CD4-positive, alpha-beta T cell treated with Interleukin-15 for 4 hours (primary cell): ENCODE data around the gene PLA1A.
A peak's percentile ranks its signal among the peaks of the same experiment; 100 is the strongest.
"Not testable (repeated sequence)": the region's sequence is repeated elsewhere in the genome, so short reads cannot be mapped to it uniquely, and the experiment has no call there.

ENCODE experiments used
- DNase-seq: peaks from one replicate; pipeline ENCODE4 v3.0.0-alpha.2; 2020; ENCODE audit warnings: low spot score

PLA1A gene

DNA sequence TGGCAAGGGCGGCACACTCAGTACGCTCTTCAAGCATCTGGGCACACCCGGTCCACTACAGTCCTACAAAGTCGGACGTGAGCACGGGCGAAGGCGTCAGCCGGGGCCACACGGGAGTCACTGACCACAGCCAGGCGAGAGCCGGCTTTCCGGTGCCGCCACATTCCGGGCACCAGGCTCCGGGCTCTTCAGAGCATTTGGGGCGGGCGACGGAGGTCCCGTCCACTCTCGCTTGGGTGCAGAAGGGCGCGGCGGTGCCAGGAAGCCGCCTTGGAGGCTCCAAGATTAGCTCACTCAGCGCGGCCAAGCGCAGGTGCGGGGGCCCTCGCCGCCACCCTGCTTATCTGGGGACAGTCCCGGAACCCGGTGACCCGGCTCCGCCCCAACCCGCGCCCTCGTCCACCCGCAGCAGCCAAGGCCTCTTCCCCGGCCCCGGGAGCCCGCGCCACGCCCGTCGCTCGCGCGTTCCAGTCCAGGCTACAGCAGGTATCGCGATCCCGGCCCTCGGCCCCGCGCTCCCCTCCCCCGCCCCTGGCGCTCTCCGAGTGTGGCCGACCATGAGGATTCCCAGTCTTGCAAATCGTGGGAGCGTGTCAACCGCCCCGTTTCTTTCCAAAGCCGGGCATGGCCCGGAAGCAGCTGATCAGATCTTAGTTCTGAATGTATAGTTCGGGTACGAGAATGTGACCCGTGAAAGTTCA lies 18.2 kb upstream of the PLA1A start, which contains the start of gene ADPRH:
Gene ADPRH (plus strand): TSS at position 127 of the 701 bp plus-strand sequence. CDS start 2,678 bp downstream, outside the sequence.
- peak; percentile 43 for DNase-seq

- DNase-seq, result peak; percentile 26
Measured at GRCh38 chr3:119580067-119580760, 17.5 kb upstream of the PLA1A start.

GRCh38 chr3:119582178-119582577 lies 15.5 kb upstream of the PLA1A start:
- peak; percentile 16 for DNase-seq

GRCh38 chr3:119585208-119585607 lies 12.5 kb upstream of the PLA1A start:
- no peak for DNase-seq

- no peak for DNase-seq
Measured at GRCh38 chr3:119585856-119586570, 11.7 kb upstream of the PLA1A start.

- DNase-seq, result no peak
Measured at GRCh38 chr3:119586733-119587172, 10.9 kb upstream of the PLA1A start.

- no peak for DNase-seq
Measured at GRCh38 chr3:119588112-119588511, 9.6 kb upstream of the PLA1A start.

GRCh38 chr3:119589102-119589773 lies 8.4 kb upstream of the PLA1A start:
- DNase-seq, result no peak

DNA sequence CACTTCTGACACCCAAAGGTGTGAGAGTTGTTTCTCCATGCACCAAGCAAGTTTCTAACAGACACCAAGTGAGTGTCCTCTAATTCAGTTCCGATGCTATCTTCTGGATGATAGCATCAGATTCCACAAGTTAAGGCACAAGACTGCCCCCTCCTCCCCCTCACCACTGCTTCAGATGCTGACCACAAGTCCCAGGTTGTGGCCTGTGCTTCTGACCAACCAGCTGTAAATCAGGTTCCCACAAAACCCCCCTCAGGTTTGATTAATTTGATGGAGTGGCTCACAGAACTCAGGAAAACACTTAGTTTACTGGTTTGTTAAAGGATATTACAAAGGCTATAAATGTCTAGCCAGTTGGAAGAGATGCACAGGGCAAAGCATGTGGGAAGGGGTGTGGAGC lies 7.0 kb upstream of the PLA1A start:
- DNase-seq, result no peak

DNA sequence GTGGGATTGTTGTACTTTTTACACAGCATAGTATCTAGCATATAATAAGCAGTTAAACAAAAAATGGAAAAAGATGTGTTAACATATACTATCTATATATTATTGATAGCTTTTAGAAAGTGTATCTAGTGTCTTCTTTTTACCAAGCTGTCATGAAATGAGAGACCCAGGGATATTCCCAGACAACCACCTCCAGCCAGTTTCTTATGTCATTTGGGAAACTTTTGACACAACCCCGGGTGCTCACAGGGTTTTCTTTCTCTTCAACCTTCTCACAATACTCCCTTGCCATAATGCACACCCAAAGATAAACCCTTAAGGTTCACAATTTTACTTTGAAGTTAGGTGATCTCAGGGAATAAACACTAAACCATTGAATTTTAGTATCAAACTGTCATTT lies 4.8 kb upstream of the PLA1A start:
- no peak for DNase-seq

- DNase-seq, result no peak
Measured at GRCh38 chr3:119594066-119594465, 3.6 kb upstream of the PLA1A start.

DNA sequence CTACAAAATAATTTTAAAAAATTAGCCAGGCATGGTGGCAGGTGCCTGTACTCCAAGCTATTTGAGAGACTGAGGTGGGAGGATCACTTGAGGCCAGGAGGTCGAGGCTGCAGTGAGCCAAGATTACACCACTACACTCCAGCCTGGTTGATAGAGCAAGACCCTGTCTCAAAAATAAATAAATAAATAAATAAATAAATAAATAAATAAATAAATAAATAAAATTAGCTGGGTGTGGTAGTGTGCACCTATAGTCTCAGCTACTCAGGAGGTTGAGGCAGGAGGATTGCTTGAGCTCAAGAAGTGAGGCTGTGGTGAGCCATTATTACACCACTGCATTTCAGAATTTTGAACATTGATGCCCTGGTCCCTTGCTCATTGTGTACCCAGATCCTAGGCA lies 2.8 kb upstream of the PLA1A start:
- DNase-seq, result not testable (repeated sequence)

GRCh38 chr3:119595639-119596334 lies 1.9 kb upstream of the PLA1A start:
- DNase-seq, result no peak

DNA sequence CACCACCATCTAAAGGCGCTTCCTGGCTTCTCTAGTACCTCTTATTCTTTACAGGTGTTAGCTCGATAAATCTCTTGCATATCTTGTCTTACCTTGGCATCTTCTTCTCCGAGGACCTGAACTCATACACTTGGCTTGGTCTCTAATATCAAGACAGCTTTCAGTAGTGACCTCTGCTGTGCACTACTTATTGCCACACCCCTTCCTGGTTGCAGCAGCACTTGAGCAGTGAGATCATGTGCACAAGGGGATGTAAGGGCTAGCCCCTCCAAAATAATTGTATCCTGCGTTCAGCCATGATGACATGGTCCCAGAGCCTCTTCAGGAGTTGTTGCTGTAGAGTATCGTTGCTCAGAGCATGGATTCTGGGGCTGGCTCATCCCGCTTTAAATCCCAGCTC lies 1.3 kb upstream of the PLA1A start:
- no peak for DNase-seq

GRCh38 chr3:119598410-119599098 lies 869 bp downstream of the PLA1A start:
- DNase-seq, result no peak

GRCh38 chr3:119599558-119600174 lies 2.0 kb downstream of the PLA1A start:
- DNase-seq, result no peak

DNA sequence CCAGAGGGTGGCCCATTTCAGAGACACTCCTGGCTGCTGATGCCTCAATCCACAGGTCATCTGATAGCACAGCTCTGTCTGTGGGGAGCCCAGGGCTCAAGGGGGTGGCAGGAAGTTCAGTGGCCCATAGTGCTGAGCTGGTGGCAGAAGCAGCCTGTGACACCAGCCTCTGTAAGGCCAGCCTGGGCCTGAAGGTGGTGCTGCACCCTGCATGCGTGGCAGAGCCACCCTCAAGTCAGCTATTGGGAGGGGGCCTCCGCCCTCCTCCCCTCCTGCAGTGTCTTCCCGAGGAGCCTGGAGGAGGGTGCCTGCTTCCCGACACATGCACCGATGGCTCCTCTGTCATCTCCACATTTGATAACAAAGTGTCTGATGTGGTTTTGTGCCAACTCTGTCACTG lies 3.0 kb downstream of the PLA1A start:
- no peak for DNase-seq

- no peak for DNase-seq
Measured at GRCh38 chr3:119601154-119601553, 3.5 kb downstream of the PLA1A start.

GRCh38 chr3:119602676-119603075 lies 5.0 kb downstream of the PLA1A start:
- no peak for DNase-seq

DNA sequence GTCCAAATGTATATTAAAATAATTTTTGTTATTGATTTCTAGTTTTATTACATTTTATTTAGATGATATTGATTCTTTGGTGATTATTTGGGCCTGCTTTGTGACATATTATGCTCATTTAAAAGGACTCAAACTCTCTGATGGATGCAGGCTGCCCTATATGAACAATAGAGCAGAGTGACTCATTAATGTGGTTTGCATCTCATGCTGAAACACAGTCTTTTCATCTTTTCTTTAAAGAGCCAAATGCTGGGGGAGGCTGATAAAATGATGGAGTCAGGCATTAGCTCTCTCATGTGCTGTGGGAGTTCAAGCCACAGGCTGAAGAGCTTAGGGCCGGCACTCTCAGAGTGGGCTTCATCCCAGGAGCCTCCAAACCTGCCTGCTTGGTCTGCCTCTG lies 7.2 kb downstream of the PLA1A start:
- no peak for DNase-seq
